KOPT-K1 (cell line): Measurements from ENCODE around the gene DNAH12.
"Not testable (repeated sequence)": the region's sequence is repeated elsewhere in the genome, so short reads cannot be mapped to it uniquely, and the experiment has no call there.

Experiments
- H3K27ac ChIP-seq: fragments of 200-600 bp; sonication (generic); 2 replicates; pipeline ENCODE4 v1.5.1; 2016; ENCODE audit warnings: antibody characterized with exemption, mild to moderate bottlenecking, low read depth, low read length; ENCODE audit not compliant: poor library complexity, severe bottlenecking
- H3K36me3 ChIP-seq: fragments of 200-600 bp; sonication (generic); 2 replicates; pipeline ENCODE4 v1.5.1; 2017; ENCODE audit warnings: antibody characterized with exemption, mild to moderate bottlenecking, low read length, moderate library complexity; ENCODE audit not compliant: insufficient read depth
- H3K9me3 ChIP-seq: fragments of 200-600 bp; sonication (generic); 2 replicates; pipeline ENCODE4 v1.5.1; 2017; ENCODE audit warnings: antibody characterized with exemption, low read length, mild to moderate bottlenecking; ENCODE audit not compliant: insufficient read depth, poor library complexity, severe bottlenecking

Gene DNAH12

GRCh38 chr3:57451150-57451846, 92.8 kb downstream of the DNAH12 start:
- Histone ChIP-seq H3K27ac (no peak overlapping the region), H3K9me3 (no peaks in the 10 kb centered on the region)

GRCh38 chr3:57449276-57449847, 94.8 kb downstream of the DNAH12 start:
- H3K36me3 ChIP-seq, H3K27ac ChIP-seq: not testable (repeated sequence)

More at GRCh38 chr3:57451150-57451846, 92.8 kb downstream of the DNAH12 start:
- no peaks in the 10 kb centered on the region for H3K36me3 ChIP-seq

GRCh38 chr3:57448489-57448888, 95.7 kb downstream of the DNAH12 start:
- H3K27ac ChIP-seq, H3K36me3 ChIP-seq, H3K9me3 ChIP-seq: not testable (repeated sequence)

More at GRCh38 chr3:57449276-57449847, 94.8 kb downstream of the DNAH12 start:
- H3K9me3 ChIP-seq: not testable (repeated sequence)

- Histone ChIP-seq H3K9me3 (no peaks in the 10 kb centered on the region), H3K36me3 (no peaks in the 10 kb centered on the region), H3K27ac (no peak overlapping the region)
Observed at GRCh38 chr3:57446318-57446841, 97.8 kb downstream of the DNAH12 start.

- Histone ChIP-seq H3K9me3 (no peaks in the 10 kb centered on the region), H3K27ac (no peak overlapping the region), H3K36me3 (no peaks in the 10 kb centered on the region)
Observed at GRCh38 chr3:57444469-57444868, 99.7 kb downstream of the DNAH12 start.

- H3K9me3 ChIP-seq, H3K36me3 ChIP-seq: not testable (repeated sequence)
Observed at GRCh38 chr3:57440144-57440543, 104.0 kb downstream of the DNAH12 start.

GRCh38 chr3:57438460-57438859, 105.7 kb downstream of the DNAH12 start:
- not testable (repeated sequence) for H3K9me3 ChIP-seq, H3K36me3 ChIP-seq, H3K27ac ChIP-seq

More at GRCh38 chr3:57440144-57440543, 104.0 kb downstream of the DNAH12 start:
- H3K27ac ChIP-seq: not testable (repeated sequence)

- Histone ChIP-seq H3K27ac (no peak overlapping the region), H3K9me3 (no peaks in the 10 kb centered on the region), H3K36me3 (no peaks in the 10 kb centered on the region)
Observed at GRCh38 chr3:57436195-57436761, 107.9 kb downstream of the DNAH12 start.

- Histone ChIP-seq H3K27ac (no peak overlapping the region), H3K36me3 (no peaks in the 10 kb centered on the region), H3K9me3 (no peaks in the 10 kb centered on the region)
Observed at GRCh38 chr3:57434041-57434440, 110.1 kb downstream of the DNAH12 start.

GRCh38 chr3:57423335-57423734, 120.8 kb downstream of the DNAH12 start:
- H3K27ac ChIP-seq: no peak overlapping the region
- no peaks in the 10 kb centered on the region for H3K36me3 ChIP-seq
- H3K9me3 ChIP-seq: no peaks in the 10 kb centered on the region

- Histone ChIP-seq H3K9me3 (no peaks in the 10 kb centered on the region), H3K36me3 (no peaks in the 10 kb centered on the region), H3K27ac (no peak overlapping the region)
Observed at GRCh38 chr3:57421336-57421735, 122.8 kb downstream of the DNAH12 start.

GRCh38 chr3:57420001-57420400, 124.1 kb downstream of the DNAH12 start:
- no peaks in the 10 kb centered on the region for H3K9me3 ChIP-seq
- no peak overlapping the region for H3K27ac ChIP-seq
- no peaks in the 10 kb centered on the region for H3K36me3 ChIP-seq

- Histone ChIP-seq H3K27ac (no peak overlapping the region), H3K36me3 (no peaks in the 10 kb centered on the region), H3K9me3 (peaks cover 6% of the 10 kb centered on the region)
Observed at GRCh38 chr3:57411715-57412114, 132.4 kb downstream of the DNAH12 start.

GRCh38 chr3:57409471-57409870, 134.7 kb downstream of the DNAH12 start:
- peaks cover 6% of the 10 kb centered on the region for H3K9me3 ChIP-seq
- H3K27ac ChIP-seq: no peak overlapping the region
- H3K36me3 ChIP-seq: no peaks in the 10 kb centered on the region

- Histone ChIP-seq H3K27ac (no peak overlapping the region), H3K36me3 (no peaks in the 10 kb centered on the region), H3K9me3 (no peaks in the 10 kb centered on the region)
Observed at GRCh38 chr3:57402675-57403074, 141.5 kb downstream of the DNAH12 start.
